IPS-11a (cell line): ENCODE measurements around the gene TAOK3.

Source experiments
- H3K4me3 ChIP-seq: one replicate; pipeline ENCODE4 v1.5.1; 2013; ENCODE audit warnings: low read depth, low read length, control low read depth

Gene TAOK3

GRCh38 chr12:118103601-118104382, 268.9 kb downstream of the TAOK3 start, which contains the start of gene VSIG10:
TSS of gene VSIG10 (minus strand) at chr12:118104011. CDS start at chr12:118103671, 340 bp downstream.
- H3K4me3 ChIP-seq = peak within 1 kb of the TSS; percentile 92

GRCh38 chr12:118103201-118103600, 269.5 kb downstream of the TAOK3 start:
- peak overlapping the region; percentile 92 for H3K4me3 ChIP-seq

GRCh38 chr12:118102609-118103008, 270.1 kb downstream of the TAOK3 start:
- H3K4me3 ChIP-seq = peak overlapping the region; percentile 92

- H3K4me3 ChIP-seq = peak overlapping the region; percentile 92
Observed at GRCh38 chr12:118102070-118102469, 270.6 kb downstream of the TAOK3 start.

GRCh38 chr12:118101051-118101450, 271.7 kb downstream of the TAOK3 start:
- no peak overlapping the region for H3K4me3 ChIP-seq
